Fibroblast of lung (primary cell): ENCODE measurements around the gene SRCAP. TPM values are rescaled to one million over a fixed set of nuclear protein-coding genes. Genes with fewer than 3 reads are reported as not detected.

Experiments used
- DNase-seq, 2 donors: peaks; one replicate each; pipeline versions ENCODE4 v3.0.0 to v3.0.0-alpha.2; 2010; ENCODE audit warnings: low read depth in 2 of 2
- H2AFZ ChIP-seq: 2 replicates; pipeline ENCODE4 v1.5.1; 2012; ENCODE audit warnings: low read length, control low read depth, inconsistent platforms
- H3K27ac ChIP-seq: 2 replicates; pipeline ENCODE4 v1.5.1; 2011; ENCODE audit warnings: low read length, control low read depth; ENCODE audit not compliant: insufficient read depth
- H3K27me3 ChIP-seq: 2 replicates; pipeline ENCODE4 v1.5.1; 2011; ENCODE audit warnings: mild to moderate bottlenecking, low read length; ENCODE audit not compliant: control insufficient read depth, insufficient read depth
- H3K36me3 ChIP-seq: 2 replicates; pipeline ENCODE4 v1.5.1; 2011; ENCODE audit warnings: low read length; ENCODE audit not compliant: control insufficient read depth, insufficient read depth
- H3K4me1 ChIP-seq: 2 replicates; pipeline ENCODE4 v1.5.1; 2011; ENCODE audit warnings: low read length; ENCODE audit not compliant: control insufficient read depth, insufficient read depth; ENCODE audit errors: extremely low read depth
- H3K4me2 ChIP-seq: 2 replicates; pipeline ENCODE4 v1.5.1; 2011; ENCODE audit warnings: low read length, control low read depth; ENCODE audit not compliant: insufficient read depth; ENCODE audit errors: extremely low read depth
- H3K4me3 ChIP-seq, 4 experiments: fragments of 200-600 bp in 1 of 4; sonication (generic) in 1 of 4; replicated peaks in 1 of 4; 2 replicates each; pipeline ENCODE4 v1.5.1; 2011 to 2016; ENCODE audit warnings: low read length in 4 of 4, low read depth in 3 of 4, mild to moderate bottlenecking in 3 of 4, control low read depth in 2 of 4, inconsistent platforms in 1 of 4, mixed read lengths in 1 of 4; ENCODE audit not compliant: insufficient read depth in 1 of 4; ENCODE audit errors: control extremely low read depth in 1 of 4
- H3K79me2 ChIP-seq: 2 replicates; pipeline ENCODE4 v1.5.1; 2012; ENCODE audit warnings: mild to moderate bottlenecking, low read length, inconsistent platforms; ENCODE audit not compliant: control insufficient read depth, insufficient read depth
- H3K9ac ChIP-seq: 2 replicates; pipeline ENCODE4 v1.5.1; 2011; ENCODE audit warnings: mild to moderate bottlenecking, low read length, control low read depth; ENCODE audit not compliant: insufficient read depth
- H3K9me3 ChIP-seq: 2 replicates; pipeline ENCODE4 v1.5.1; 2012; ENCODE audit warnings: low read depth, low read length; ENCODE audit not compliant: control insufficient read depth, insufficient read depth
- H4K20me1 ChIP-seq: 2 replicates; pipeline ENCODE4 v1.5.1; 2011; ENCODE audit warnings: low read length; ENCODE audit not compliant: control insufficient read depth, insufficient read depth; ENCODE audit errors: extremely low read depth
- EZH2 ChIP-seq: IDR thresholded peaks from 2 replicates; pipeline ENCODE4 v1.5.1; 2012; ENCODE audit warnings: low read length, control low read depth, mild to moderate bottlenecking; ENCODE audit errors: missing control alignments
- polyA plus RNA-seq, 2 donors: library from polyadenylated mRNA; depleted of rRNA in 1 of 2; stranded (reverse) in 1 of 2; unstranded in 1 of 2; fragments of >200 nt; gene quantifications; 2 replicates each; pipeline ENCODE4 v1.2.1, GENCODE V29; 2011 to 2012; ENCODE audit warnings: missing spikeins in 1 of 2
- total RNA-seq: library from RNA; depleted of rRNA; stranded (reverse); fragments of >200 nt; gene quantifications from 2 replicates; pipeline ENCODE4 v1.2.1, GENCODE V29; 2014
- TF ChIP-seq, protein P1 (sequence below), 2 donors: IDR thresholded peaks in 1 of 2; conservative IDR thresholded peaks in 1 of 2; 1 replicate in 1 of 2; 2 replicates in 1 of 2; pipeline ENCODE4 v1.5.1; 2011 to 2012; ENCODE audit warnings: low read length in 2 of 2, control low read depth in 1 of 2, inconsistent platforms in 1 of 2, low read depth in 1 of 2, mild to moderate bottlenecking in 1 of 2

The SRCAP gene
- total and polyA plus RNA-seq, 2 donors (not counting 1 experiment from before 2014, with no cell fraction given), result 3.5 to 14.2 TPM

DNA sequence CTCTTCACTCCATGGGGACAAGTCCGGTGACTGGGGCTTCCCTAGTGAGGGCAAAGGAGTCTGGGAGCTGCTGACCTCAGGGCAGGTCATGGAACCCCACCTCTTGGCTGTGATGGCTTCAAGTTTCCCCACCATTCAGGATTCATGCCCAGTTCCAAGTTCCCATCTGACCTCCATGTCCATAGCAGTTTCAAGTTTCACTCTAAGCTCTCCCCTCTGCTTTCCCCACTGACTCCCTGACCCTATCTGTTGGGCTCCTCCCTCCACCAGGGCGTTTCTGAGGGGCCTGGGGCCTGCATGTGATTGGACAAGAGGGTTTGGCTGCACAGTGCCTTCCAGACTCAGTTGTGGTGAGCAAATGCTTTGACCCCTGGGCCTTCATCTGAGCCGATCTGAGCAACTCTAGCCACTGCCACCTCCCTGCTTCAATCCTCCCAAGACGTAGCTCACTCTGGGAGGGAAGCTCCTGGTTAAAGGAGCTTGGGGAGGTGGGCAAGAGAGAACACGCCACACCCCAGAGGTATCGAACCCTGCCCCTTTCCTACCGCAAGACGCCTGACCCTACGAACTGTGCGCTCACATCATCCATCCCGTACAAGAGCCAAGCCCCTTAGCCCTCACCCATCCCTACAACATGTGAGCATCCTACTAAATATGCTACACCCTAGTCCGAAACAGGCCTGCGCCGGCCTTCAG, 79.7 kb downstream of the SRCAP start:
- Histone ChIP-seq H3K9ac (no peak overlapping the region), H4K20me1 (no peaks in the 10 kb centered on the region), H2AFZ (no peak overlapping the region), H3K4me2 (no peak overlapping the region), H3K27me3 (no peaks in the 10 kb centered on the region), H3K4me3 (no peak overlapping the region), H3K79me2 (no peaks in the 10 kb centered on the region), H3K36me3 (peaks cover 21% of the 10 kb centered on the region), H3K4me1 (peaks cover 12% of the 10 kb centered on the region), H3K9me3 (no peaks in the 10 kb centered on the region), H3K27ac (no peak overlapping the region)
- no peak for TF ChIP-seq EZH2
- TF ChIP-seq, protein P1, sequence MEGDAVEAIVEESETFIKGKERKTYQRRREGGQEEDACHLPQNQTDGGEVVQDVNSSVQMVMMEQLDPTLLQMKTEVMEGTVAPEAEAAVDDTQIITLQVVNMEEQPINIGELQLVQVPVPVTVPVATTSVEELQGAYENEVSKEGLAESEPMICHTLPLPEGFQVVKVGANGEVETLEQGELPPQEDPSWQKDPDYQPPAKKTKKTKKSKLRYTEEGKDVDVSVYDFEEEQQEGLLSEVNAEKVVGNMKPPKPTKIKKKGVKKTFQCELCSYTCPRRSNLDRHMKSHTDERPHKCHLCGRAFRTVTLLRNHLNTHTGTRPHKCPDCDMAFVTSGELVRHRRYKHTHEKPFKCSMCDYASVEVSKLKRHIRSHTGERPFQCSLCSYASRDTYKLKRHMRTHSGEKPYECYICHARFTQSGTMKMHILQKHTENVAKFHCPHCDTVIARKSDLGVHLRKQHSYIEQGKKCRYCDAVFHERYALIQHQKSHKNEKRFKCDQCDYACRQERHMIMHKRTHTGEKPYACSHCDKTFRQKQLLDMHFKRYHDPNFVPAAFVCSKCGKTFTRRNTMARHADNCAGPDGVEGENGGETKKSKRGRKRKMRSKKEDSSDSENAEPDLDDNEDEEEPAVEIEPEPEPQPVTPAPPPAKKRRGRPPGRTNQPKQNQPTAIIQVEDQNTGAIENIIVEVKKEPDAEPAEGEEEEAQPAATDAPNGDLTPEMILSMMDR (conservative IDR thresholded peaks at IDR 0.05 in 1 of 2, IDR thresholded peaks at IDR 0.05 in 1 of 2; ENCODE audit: low read depth in 1 of 2, low read length in 2 of 2), result no peak
- DNase-seq, result peak in 1 of 2 donors; percentile 88

DNA sequence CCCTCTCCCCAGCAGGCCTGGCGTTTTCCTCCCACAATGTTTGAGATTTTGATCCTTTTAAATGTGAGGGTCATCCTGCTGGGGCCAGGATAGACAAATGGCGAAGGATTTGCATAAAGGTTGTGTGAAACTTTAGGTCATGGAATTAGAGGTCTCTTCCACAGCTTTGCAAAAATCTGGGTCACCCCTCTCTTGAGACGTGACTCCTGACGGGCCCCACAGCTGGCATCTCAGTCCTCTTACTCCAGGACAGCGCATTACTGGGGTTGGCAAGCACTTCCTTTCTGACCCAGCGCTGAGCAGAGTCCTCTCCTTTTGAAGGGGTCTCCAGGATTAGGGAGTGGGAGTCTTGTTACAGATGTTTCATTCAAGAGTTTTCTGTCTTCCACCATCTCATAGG, 80.6 kb downstream of the SRCAP start:
- H3K4me1 ChIP-seq, result peaks cover 12% of the 10 kb centered on the region
- H2AFZ ChIP-seq, result no peak overlapping the region
- no peaks in the 10 kb centered on the region for H3K27me3 ChIP-seq
- no peak for DNase-seq
- H4K20me1 ChIP-seq, result no peaks in the 10 kb centered on the region
- TF ChIP-seq, protein P1 (conservative IDR thresholded peaks at IDR 0.05 in 1 of 2, IDR thresholded peaks at IDR 0.05 in 1 of 2; ENCODE audit: low read depth in 1 of 2, low read length in 2 of 2), result no peak
- TF ChIP-seq EZH2, result no peak
- H3K4me2 ChIP-seq, result no peak overlapping the region
- H3K9ac ChIP-seq, result no peak overlapping the region
- no peak overlapping the region for H3K4me3 ChIP-seq
- H3K9me3 ChIP-seq, result no peaks in the 10 kb centered on the region
- H3K27ac ChIP-seq, result no peak overlapping the region
- H3K36me3 ChIP-seq, result peaks cover 16% of the 10 kb centered on the region
- no peaks in the 10 kb centered on the region for H3K79me2 ChIP-seq

DNA sequence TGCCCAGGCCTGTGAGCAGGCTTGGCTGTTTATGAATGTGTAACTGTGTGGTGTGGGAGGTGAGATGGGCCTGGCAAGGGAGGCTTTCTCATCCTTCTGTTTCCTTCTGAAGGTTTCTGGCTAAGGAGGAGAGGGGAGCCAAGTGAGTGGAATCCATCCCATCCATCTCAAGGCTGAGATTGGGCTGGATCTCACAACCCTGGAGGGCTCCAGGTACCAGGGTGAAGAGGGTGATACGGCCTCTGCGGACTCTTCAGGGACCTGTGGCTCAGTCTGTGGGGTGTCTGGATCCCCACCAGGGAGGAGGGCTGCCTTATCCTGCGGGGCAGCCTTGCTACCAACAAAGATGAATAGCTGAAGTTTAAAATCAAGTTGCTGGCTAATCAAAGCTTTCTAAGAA, 81.0 kb downstream of the SRCAP start:
- H3K9ac ChIP-seq, result no peak overlapping the region
- no peak for DNase-seq

More for the DNA sequence above, 81.0 kb downstream of the SRCAP start:
- no peak overlapping the region for H3K4me2 ChIP-seq
- H3K36me3 ChIP-seq, result peaks cover 16% of the 10 kb centered on the region
- no peak overlapping the region for H2AFZ ChIP-seq
- TF ChIP-seq, protein P1 (conservative IDR thresholded peaks at IDR 0.05 in 1 of 2, IDR thresholded peaks at IDR 0.05 in 1 of 2; ENCODE audit: low read depth in 1 of 2, low read length in 2 of 2), result no peak
- no peak for TF ChIP-seq EZH2
- H3K4me3 ChIP-seq, result no peak overlapping the region
- H3K9me3 ChIP-seq, result no peaks in the 10 kb centered on the region
- no peaks in the 10 kb centered on the region for H3K27me3 ChIP-seq
- no peaks in the 10 kb centered on the region for H4K20me1 ChIP-seq
- peaks cover 9% of the 10 kb centered on the region for H3K4me1 ChIP-seq
- no peak overlapping the region for H3K27ac ChIP-seq
- peaks cover 2% of the 10 kb centered on the region for H3K79me2 ChIP-seq
